UCSD-AML1 (cell line): Measurements from ENCODE around the gene KCNK1.

ENCODE experiments used
- DNase-seq: peaks from one replicate; lab custom pipeline; 2025; ENCODE audit not compliant: unreplicated experiment; lab: John Stamatoyannopoulos, UW

The KCNK1 gene

DNA sequence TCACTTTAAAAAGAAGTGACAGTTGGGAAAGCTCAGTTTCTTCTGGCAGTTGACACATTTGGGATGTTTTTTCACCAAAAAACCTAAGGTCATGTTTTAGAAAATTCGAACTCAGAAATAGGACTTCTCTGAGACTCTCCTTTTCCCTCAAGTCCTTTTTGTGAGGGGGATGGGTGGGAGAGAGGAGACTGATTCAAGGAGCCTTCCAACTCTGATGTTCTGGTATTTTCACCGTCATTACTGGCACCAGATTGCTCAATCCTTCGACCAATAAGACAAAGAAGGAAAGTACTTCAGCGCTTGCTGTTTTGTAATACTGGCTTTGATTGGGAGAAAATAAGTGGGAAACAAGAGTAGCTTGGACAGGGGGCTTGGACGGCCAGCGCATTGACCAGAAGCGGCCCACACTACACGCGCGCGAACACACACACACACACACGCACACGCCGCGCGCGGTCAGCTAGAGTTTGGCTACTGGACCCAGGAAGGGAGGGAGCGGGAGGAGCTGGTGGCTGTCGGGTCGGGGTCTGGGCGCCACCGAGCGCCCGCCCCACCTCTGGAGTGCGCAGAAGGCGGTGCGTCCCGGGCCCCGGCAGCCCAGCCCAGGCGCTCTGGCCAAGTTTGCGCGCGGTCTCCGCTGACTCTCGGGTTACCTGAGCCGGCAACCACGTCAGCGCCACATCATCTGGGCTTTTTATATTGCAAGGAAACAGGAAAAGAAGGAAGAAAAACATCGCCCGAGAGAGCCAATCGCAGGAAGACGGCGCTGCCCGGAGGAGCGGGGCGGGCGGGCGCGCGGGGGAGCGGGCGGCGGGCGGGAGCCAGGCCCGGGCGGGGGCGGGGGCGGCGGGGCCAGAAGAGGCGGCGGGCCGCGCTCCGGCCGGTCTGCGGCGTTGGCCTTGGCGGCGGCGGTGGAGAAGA, at the start of gene KCNK1:
TSS of gene KCNK1 (plus strand) at position 855 of the 921 bp plus-strand sequence. CDS start at position 921, 66 bp downstream.
- no peak for DNase-seq

DNA sequence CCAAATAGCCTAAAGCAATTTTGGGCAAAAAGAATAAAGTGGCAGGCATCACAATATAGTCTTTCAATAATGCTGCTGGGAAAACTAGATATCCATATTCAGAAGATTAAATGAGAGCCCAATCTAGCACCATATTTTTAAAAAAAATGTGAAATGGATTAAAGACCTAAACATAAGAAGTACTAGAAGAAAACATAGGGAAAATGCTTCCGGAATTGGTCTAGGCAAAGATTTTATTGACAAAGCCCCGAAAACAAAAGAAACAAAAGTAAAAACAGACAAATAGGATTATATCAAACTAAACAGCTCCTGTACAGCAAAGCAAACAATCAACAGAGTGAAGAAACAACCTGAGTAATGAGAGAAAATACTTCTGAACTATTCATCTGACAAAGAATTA, 48.6 kb upstream of the KCNK1 start:
- no peak for DNase-seq

DNA sequence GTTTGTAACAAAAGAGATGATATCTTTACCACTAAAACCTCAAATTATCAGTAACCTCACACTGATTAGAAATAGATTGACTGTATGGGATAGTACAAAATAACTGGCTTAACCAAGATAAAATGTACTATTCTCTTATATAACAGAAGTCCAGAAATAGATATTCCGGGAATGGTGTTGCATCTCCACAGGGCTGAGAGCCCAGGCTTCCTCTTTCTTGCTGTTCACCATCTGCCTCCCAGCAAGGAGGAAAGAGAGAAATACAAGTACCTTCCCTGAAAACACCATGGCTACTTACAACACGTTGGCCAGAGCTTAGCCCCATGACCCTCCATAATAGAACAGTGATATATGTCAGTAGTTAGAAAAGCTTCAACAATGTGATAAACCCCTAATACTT, 47.0 kb upstream of the KCNK1 start:
- DNase-seq: no peak

DNA sequence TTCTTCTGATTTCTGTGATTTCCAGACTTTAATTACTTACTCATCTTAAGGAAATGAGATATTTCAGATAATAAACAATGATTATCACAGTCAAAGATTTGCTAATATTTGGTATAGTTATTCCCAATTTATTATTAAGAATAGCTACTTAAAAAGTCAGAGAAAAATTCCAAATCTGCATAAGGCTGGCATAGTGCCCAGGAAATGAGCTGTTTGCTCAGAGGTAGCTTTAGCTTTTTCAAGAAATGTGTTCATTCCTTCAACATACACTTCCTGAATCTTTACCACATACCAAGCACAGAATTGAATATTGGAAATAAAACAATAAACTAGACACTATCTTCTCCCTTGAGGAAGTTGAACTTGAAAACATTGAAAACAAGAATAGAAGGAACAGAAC, 44.3 kb upstream of the KCNK1 start:
- DNase-seq: no peak

DNA sequence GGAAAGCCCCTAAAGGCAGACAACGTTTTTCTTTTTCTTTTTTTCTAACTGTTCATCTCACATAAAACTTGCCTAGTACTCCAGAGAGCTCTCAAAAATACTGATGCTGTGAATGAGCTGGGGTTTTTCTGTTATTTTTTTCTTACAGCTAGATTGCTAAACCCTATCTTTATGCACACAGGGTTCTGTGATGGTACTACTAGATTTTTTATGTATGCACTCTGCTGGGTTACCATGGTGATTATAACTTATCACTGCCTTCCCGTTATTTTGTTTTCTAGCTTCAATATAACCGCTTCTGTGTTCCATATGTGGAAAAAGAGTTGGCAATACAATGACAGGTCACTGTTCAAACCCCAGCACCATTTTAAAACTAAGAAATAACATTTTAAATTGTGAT, 43.7 kb upstream of the KCNK1 start:
- DNase-seq: no peak

DNA sequence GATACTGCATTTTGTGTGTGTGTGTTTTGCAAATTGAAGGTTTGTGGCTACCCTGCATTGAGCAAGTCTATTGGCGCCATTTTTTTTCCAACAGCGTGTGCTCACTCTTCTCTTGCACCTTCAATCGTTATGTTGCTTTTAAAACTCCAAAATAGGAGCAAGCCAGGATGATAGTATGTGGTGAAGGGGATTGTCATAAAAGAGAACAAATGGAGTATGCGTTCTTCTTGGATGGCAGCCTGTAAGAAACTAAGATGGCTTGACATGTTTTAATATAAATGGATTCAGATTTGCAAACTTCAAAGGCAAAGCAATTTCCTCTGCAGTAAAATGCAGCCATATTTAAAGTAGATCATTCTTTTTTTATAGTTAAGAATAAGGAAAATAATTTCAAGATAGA, 43.2 kb upstream of the KCNK1 start:
- no peak for DNase-seq

DNA sequence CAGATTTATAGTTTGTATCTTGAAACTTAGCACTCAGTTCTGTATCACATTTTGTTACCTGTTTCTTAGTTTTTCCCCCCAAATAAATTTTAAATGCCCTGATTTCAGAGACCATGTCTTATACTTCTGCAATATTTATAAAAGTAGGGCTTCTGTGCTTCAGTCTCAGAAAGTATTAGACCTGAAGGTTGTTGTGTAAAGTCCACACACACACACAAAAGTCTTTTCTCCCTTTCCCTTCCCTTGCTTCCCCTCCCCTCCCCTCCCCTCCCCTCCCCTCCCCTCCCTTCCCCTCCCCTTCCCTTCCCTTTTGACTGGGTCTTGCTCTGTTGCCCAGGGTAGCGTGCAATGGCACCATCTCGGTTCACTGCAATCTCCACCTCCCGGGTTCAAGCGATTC, 41.0 kb upstream of the KCNK1 start:
- no peak for DNase-seq

DNA sequence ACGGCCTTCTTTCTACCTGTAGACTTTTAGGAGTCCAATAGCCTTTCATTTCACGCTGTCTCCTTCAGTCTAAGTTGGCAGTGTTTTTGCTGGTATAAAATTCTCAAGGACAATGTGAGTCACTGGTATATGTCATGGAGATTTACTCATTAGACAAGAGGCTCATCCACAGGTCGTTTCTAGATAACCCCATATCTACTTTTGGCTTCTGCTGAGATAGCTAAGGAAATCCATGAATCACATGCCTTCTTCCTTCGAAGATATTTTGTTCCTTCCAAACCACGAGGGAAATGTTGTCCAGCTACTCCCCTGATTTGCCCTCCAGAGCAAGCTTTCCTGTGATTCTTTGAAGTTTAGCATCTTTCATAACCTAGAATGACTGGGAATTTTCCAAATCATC, 38.5 kb upstream of the KCNK1 start:
- DNase-seq: no peak

DNA sequence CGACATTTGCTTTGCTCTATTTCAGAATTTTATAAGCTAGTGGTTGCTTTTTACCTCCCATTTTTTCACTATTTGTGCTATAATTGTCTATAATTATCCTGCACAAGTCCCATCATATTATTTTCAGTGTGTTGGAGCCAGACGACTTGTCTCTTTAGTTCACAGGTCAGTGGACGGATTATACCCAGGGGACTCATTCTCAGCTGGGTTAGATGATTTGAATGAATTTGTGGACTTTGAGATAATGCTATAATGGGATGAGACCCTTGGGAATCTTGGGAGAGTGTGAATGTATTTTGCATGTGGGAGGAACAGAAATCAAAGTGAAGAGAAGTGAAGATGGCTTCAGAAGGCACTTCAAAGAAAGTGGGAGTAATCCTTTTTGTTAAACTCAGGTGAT, 31.5 kb upstream of the KCNK1 start:
- no peak for DNase-seq

DNA sequence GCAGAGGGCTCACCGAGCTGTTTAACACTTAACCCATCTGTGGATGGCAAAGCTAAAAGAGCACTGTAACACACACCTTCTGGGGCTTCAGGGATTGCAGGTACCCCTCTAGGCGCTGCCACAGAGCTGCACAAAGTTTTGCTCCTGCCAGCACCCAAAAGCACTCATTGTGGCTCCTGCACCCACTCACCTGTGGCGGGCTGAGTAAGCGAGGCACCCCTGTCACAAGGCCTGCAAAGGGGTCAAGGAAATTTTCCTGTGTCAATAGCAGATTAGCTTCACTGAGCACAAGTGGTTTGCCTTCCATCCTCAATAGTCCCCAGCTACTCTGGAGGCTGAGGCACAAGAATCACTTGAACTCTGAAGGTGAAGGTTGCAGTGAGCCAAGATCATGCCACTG, 29.5 kb upstream of the KCNK1 start:
- no peak for DNase-seq

DNA sequence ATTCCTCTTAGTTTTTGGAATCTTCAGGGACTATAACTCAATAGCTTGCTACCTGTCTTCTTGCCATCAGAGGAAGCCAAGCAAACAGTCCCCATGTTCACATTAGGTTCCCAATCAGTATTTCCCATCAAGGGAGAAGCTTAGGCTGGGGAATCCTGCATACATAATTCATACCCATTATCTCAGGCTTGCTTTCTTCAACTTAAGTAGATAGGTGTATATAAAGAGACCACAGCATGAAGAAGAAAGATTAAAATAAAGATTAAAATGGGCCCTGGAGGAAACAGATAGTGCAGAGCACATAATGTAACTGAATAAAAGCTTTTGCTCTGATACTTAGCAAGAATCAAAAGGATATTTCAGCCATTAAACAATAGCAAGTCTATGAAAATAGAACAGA, 29.0 kb upstream of the KCNK1 start:
- DNase-seq: no peak

DNA sequence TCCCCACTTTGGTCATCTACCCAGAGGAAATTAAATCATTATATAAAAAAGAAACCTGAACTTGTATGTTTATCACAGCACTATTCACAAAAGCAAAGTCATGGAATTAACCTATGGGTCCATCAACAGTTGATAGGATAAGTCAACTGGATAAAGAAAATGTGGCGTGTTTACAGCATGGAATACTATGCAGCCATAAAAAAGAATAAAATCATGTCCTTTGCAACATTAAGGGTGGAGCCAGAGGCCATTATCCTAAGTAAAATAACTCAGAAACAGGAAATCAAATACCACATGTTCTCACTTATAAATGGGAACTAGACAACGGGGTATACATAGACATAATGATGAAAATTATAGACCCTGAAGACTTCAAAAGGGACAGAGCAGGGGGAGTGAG, 27.6 kb upstream of the KCNK1 start:
- DNase-seq: no peak

DNA sequence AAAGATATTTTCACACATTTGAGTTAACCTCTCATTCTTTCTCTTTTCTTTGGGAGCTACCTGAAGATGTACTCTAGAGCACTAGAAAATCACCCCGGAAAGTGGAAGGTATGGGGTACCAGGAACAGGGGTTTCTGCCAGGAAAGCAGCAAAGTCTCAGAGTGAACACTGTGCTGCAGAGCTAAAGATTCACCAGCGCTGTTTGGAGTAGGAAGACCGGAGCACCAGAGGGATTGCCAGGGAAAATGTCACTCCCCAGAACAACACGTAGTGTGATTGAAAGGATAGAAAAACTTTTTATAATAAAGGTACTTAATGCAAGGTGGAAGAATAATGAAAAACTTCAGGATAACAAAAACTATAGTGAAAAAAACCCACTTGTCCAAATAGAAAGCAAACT, 26.7 kb upstream of the KCNK1 start:
- no peak for DNase-seq

DNA sequence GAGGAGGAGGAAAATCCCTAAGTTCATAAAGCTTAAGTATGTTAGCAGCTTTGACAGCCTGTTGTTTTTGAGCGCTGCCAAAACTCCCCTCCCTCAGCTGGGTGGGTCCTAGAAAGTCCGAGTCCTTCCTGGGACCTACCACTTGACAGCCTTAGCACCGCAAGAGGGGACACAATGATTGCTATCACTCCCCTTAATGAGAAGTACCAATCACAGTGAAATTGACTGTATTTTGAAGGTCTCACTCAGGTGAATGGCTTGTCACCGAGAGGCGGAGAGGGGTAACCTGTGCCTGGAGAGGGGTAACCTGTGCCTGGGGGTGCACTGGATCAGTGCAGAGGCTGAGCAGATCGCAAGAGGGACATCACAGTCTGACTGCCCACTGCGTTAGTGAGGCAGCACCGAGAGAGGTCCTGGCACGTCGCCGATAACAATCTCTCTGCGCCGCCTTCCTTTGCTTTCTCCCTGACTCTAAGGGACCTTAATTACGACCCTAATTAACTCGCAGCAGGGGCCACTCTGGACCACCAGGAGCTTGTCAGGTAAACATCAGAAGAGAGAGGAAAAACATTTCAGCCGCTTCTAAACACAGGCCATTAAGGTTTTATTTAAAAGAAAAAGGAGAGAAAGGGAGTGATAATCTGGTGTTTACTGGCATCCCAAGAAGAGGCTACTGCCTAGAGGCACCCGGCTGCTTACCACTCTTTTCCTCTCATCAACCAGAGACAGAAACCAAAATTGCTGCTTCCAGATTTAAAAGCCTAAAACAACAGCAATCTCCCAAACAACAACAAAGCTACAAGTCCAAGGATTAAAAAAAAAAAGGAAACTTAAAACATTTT, 25.7 kb upstream of the KCNK1 start:
- no peak for DNase-seq

DNA sequence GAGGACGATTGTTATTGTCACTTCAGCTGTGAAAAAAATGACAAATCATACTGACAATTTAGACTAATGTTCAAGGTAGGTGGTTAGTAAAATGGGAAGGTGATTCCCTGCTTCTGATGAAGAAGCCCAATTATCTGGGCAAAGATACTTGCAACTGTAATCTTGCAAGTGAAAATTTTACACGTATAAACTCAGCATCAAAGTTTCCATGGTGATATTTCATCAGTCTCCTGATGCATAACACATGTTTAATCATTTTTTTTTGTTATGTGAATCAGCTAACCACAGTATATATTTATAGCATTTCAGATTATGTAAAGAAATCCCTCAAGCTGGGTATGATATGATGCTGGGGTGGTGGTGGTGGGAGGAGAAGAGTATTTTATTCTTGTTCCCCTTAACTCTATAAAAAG, 16.4 kb upstream of the KCNK1 start:
- DNase-seq: no peak

DNA sequence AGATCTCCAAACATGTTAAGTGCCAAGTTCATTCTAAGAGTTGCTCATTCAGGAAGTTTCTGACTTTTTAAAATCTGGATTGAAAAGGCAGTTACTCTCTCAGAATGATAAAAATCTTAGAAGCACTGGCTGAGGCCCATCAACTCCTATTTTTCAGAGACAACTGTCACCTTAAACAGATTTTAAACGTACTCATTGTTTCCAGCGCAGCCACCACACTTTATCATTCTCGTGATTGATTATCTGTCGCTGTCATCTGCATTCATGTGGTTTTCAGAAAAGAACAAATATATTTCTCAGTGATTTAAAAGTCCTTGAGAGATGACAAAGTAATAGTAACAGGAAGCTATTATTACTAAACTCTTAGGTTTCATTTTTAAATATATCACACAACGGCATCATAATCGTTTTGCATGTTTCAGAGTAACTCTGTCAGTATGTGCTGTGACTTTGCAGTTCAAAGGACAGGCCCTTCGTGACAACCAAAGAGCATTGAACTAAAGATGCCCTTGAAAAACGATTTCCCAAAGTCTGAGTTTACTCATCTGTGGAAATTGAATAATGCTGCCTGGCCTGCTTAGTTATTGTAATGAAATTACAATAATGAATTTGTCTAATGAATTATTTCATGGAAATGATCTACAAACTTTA, 14.9 kb upstream of the KCNK1 start:
- no peak for DNase-seq

DNA sequence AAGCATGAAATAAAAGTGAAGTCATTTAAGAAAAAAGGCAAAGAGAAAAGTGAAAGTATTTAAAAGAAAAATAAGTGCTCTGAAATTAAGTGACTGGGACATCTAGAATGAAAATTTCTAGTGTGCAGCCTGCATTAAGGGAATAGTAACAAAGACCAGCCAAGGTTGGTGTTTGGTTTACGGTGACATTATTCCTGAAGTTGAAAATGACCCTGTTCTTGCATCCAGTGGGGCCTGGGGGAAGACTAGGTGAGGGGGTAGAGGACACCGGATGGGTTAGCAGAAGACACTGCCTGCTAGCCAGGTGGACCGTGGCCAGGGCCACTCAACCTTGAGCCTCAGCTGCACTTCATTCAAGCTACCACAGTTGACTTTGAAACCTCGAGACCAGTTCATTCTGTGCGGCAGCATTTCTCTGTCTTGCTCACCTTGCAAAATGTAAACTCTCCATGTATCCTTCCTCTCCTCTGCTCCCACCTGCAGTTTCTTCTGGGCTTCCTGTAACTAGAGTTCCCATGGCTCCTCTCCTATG, 14.3 kb upstream of the KCNK1 start:
- DNase-seq: no peak

DNA sequence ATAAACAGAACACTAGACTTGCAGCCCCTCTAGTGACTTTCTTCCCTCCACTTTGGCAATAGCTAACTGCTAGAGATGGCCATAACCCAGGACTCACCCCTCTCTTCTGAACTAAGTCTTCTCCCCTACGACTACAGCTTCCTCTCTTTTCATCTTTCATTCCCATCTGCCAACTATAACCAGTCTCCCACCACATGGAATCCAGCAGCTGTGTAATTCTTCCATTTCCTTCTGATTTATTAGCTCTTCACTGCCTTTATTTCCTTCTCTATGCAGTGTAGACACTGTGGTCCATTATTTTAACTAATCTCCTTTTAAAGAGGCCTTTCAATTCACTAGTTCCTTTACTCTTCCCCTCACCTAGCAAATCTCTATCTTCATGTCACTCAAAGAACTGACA, 13.4 kb upstream of the KCNK1 start:
- no peak for DNase-seq

DNA sequence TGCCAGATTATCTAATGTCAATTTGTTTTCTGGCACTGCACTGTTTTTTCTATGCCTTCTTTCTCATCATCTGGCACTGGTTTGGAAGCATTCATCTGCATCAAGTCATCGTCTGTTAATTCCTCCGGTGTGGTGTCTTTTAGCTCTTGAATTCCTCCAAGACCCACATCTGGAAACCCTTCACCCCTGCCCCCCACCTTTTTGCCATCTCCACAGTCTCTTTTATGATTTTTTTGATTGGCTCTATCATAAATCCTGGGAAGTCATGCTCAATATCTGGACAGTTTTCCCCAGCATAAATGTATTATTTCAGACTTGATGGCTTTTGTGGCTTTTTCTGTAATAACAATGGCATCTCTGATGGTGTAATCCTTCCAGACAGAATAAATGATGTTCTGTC, 10.4 kb upstream of the KCNK1 start:
- DNase-seq: no peak

DNA sequence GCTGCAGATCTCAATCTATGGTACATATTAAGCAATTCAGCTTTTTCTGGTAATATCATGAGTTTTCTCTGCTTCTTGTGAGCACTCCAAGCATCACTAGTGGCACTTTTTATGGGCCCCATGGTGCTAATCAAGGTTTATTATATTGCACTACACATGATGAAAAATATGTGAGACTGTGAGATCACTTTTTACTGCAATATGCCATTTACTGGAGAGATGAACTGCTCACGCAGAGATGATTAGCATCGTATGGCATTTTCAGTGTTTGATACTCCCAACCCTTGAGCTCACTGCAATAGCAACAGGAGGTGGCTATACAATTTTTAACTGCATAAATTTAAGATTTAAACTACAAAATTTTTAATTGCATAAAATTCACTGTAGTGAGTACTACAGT, 8.7 kb upstream of the KCNK1 start:
- no peak for DNase-seq

DNA sequence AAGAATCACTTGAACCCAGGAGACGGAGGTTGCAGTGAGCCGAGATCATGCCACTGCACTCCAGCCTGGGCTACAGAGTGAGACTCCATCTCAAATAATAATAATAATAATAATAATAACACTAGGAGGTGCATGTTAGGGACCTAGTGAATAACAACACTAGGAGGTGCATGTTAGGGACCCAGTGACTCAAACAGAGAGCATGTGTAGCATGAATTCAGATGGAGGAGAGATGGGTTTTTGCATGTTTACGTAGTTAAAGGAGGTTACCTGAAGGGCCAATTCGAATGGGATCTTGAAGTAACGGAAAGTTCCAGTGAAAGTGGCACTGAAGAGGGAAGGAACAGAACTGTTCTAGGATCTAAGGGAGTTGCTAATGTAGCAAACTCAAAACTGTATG, 7.1 kb upstream of the KCNK1 start:
- no peak for DNase-seq
